Breast epithelium (tissue), 3 donors: ENCODE data around the gene MCL1.

Experiments
- CTCF ChIP-seq, 3 donors: fragments of 450-650 bp; IDR thresholded peaks; one replicate each; pipeline ENCODE4 v1.5.1; 2016 to 2017; ENCODE audit warnings: antibody characterized with exemption in 3 of 3, mild to moderate bottlenecking in 3 of 3, moderate library complexity in 3 of 3
- POLR2A ChIP-seq: fragments of 450-650 bp; IDR thresholded peaks from one replicate; pipeline ENCODE4 v1.6.1; 2016; ENCODE audit warnings: antibody characterized with exemption, mild to moderate bottlenecking, moderate library complexity

DNA sequence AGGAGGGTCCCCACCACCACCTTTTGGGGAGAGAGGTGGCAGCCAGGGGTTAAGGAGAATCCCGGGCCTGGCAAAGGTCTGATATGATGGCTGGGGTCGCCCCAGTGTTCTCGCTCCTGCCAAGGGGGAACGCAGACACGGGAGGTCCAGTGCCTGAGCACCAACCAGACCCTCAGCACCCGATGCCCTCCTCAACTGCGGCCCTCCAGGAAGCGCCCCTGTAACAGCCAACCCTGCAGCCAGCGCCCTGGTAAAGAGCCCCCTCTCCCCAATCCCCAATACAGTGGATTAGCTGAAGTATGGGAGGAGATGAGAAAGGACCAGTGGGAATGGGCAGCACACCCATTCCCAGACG is 19.8 kb downstream of the MCL1 start:
- TF ChIP-seq CTCF (IDR thresholded peaks at IDR 0.05) (no peak), POLR2A (no peak)
